A549 (cell line): Measurements from ENCODE around the gene SERPINA6.

Experiments
- CEBPB ChIP-seq, 2 experiments: fragments of >200 bp in 1 of 2; sonication (Bioruptor Twin) in 1 of 2; formaldehyde crosslinking in 1 of 2; IDR thresholded peaks; 2 replicates each; pipeline ENCODE4 v1.6.1; 2012 to 2016
- CTCF ChIP-seq: fragments of >200 bp; sonication (Bioruptor Twin); formaldehyde crosslinking; IDR thresholded peaks from 3 replicates; pipeline ENCODE4 v1.5.1; 2016
- PHF8 ChIP-seq: fragments of 200-600 bp; sonication (generic); IDR thresholded peaks from 2 replicates; pipeline ENCODE4 v1.6.1; 2016; ENCODE audit warnings: low read depth, mild to moderate bottlenecking, antibody characterized with exemption, moderate library complexity, borderline replicate concordance
- REST ChIP-seq: fragments of 200-600 bp; sonication (generic); IDR thresholded peaks from 2 replicates; pipeline ENCODE4 v1.6.1; 2016; ENCODE audit warnings: antibody characterized with exemption, mild to moderate bottlenecking, moderate library complexity

- TF ChIP-seq PHF8 = no peak
- TF ChIP-seq CEBPB (IDR thresholded peaks at IDR 0.05) = no peak
- TF ChIP-seq CTCF = no peak
- no peak for TF ChIP-seq REST
These were observed 23.7 kb upstream of the SERPINA6 start for GRCh38 chr14:94346841-94347240.
